Subcutaneous abdominal adipose tissue (tissue), 5 donors: ENCODE results near the gene NDUFC2.
"Not testable (repeated sequence)": the region's sequence is repeated elsewhere in the genome, so short reads cannot be mapped to it uniquely, and the experiment has no call there.

ENCODE experiments used
- H3K27ac ChIP-seq: one replicate; pipeline ENCODE4 v1.7.0; 2013; ENCODE audit warnings: low read depth, mild to moderate bottlenecking, inconsistent platforms, low read length, moderate library complexity
- H3K27me3 ChIP-seq, 5 donors: one replicate each; pipeline ENCODE4 v1.7.0; 2013; ENCODE audit warnings: low read length in 5 of 5, inconsistent platforms in 1 of 5; ENCODE audit not compliant: control insufficient read depth in 5 of 5, insufficient read depth in 4 of 5
- H3K36me3 ChIP-seq, 5 donors: one replicate each; pipeline ENCODE4 v1.7.0; 2013; ENCODE audit warnings: low read length in 5 of 5; ENCODE audit not compliant: control insufficient read depth in 5 of 5, insufficient read depth in 5 of 5
- H3K4me1 ChIP-seq, 5 donors: one replicate each; pipeline ENCODE4 v1.7.0; 2013; ENCODE audit warnings: low read length in 5 of 5, mild to moderate bottlenecking in 3 of 5, moderate library complexity in 1 of 5; ENCODE audit not compliant: control insufficient read depth in 5 of 5, insufficient read depth in 5 of 5
- H3K4me3 ChIP-seq, 5 donors: one replicate each; pipeline ENCODE4 v1.7.0; 2013; ENCODE audit warnings: low read length in 5 of 5, low read depth in 1 of 5
- H3K9ac ChIP-seq, 5 donors: one replicate each; pipeline ENCODE4 v1.7.0; 2013; ENCODE audit warnings: low read length in 5 of 5, mild to moderate bottlenecking in 4 of 5, moderate library complexity in 3 of 5
- H3K9me3 ChIP-seq, 5 donors: one replicate each; pipeline ENCODE4 v1.7.0; 2013; ENCODE audit warnings: low read length in 5 of 5; ENCODE audit not compliant: control insufficient read depth in 5 of 5
- donor health status: healthy.
- donor health status: healthy.
- donor health status: healthy.
- donor health status: healthy.
- donor health status: healthy.

The NDUFC2 gene

GRCh38 chr11:78080084-78080817, 589 bp upstream of the NDUFC2 start:
- peak overlapping the region; percentile 79 to 98 (median 92) for H3K9ac ChIP-seq
- H3K9me3 ChIP-seq, result no peaks in the 10 kb centered on the region
- peak overlapping the region; percentile 67 to 98 (median 88) for H3K4me3 ChIP-seq
- H3K27ac ChIP-seq, result peak overlapping the region; percentile 94
- no peaks in the 10 kb centered on the region for H3K27me3 ChIP-seq
- H3K36me3 ChIP-seq, result no peaks in the 10 kb centered on the region
- H3K4me1 ChIP-seq, result peaks cover 9 to 44% (median 41%) of the 10 kb centered on the region in 5 donors

GRCh38 chr11:78078218-78079167, 1.2 kb downstream of the NDUFC2 start:
- H3K9me3 ChIP-seq, result no peaks in the 10 kb centered on the region
- H3K4me1 ChIP-seq, result peaks cover 9 to 49% (median 43%) of the 10 kb centered on the region in 5 donors
- no peaks in the 10 kb centered on the region for H3K36me3 ChIP-seq
- H3K27me3 ChIP-seq, result no peaks in the 10 kb centered on the region
- H3K27ac ChIP-seq, result peak overlapping the region; percentile 94
- H3K4me3 ChIP-seq, result peak overlapping the region; percentile 67 to 98 (median 88)
- peak overlapping the region; percentile 79 to 98 (median 92) for H3K9ac ChIP-seq

- Histone ChIP-seq H3K4me3 (peak overlapping the region; percentile 67 to 98 (median 88)), H3K9ac (peak overlapping the region; percentile 44 to 98 (median 92)), H3K4me1 (peaks cover 9 to 49% (median 43%) of the 10 kb centered on the region in 5 donors)
- H3K27me3 ChIP-seq, H3K9me3 ChIP-seq, H3K36me3 ChIP-seq, H3K27ac ChIP-seq: not testable (repeated sequence)
Observed at GRCh38 chr11:78077592-78077991, 2.1 kb downstream of the NDUFC2 start.

- peak overlapping the region in 2 of 5 donors; percentile 29 to 67 for H3K4me3 ChIP-seq
- peak overlapping the region in 1 of 5 donors; percentile 43 for H3K9ac ChIP-seq
- no peak overlapping the region for H3K27ac ChIP-seq
- peaks cover 3 to 9% (median 6%) of the 10 kb centered on the region in 5 donors for H3K36me3 ChIP-seq
- H3K27me3 ChIP-seq, result no peaks in the 10 kb centered on the region
- peaks cover 9 to 49% (median 43%) of the 10 kb centered on the region in 5 donors for H3K4me1 ChIP-seq
- no peaks in the 10 kb centered on the region for H3K9me3 ChIP-seq
Observed at GRCh38 chr11:78076733-78077403, 2.8 kb downstream of the NDUFC2 start.

GRCh38 chr11:78074756-78075155, 4.9 kb downstream of the NDUFC2 start:
- Histone ChIP-seq H3K36me3 (peaks cover 9 to 25% (median 17%) of the 10 kb centered on the region in 5 donors), H3K9ac (no peak overlapping the region), H3K27ac (no peak overlapping the region), H3K27me3 (no peaks in the 10 kb centered on the region), H3K4me3 (no peak overlapping the region), H3K9me3 (no peaks in the 10 kb centered on the region), H3K4me1 (peaks cover 9 to 52% (median 37%) of the 10 kb centered on the region in 5 donors)

DNA sequence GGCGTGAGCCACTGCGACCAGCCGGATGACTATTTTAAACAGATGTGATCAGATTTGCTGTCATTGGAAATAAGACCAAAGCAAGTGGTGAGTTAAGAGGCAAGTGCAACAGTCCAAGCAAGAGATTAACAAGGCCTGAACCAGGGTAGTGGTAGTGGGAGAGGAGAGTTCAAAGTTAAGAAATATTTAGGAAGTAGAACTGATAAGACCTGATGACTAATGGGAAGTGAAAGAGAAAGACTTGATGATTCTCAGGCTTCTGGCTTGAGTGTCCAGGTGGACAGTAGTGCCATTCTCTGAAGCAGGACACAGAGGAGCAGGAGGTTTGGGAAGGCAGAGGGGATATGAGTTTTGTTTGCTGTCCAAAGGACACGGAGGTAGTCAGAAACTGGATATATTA, 7.2 kb downstream of the NDUFC2 start:
- H3K36me3 ChIP-seq, result peaks cover 18 to 41% (median 31%) of the 10 kb centered on the region in 5 donors

GRCh38 chr11:78071717-78072116, 7.9 kb downstream of the NDUFC2 start:
- no peak overlapping the region for H3K4me3 ChIP-seq
- H3K9ac ChIP-seq, result no peak overlapping the region
- peaks cover 1 to 42% (median 13%) of the 10 kb centered on the region in 5 donors for H3K4me1 ChIP-seq
- peaks cover 18 to 44% (median 34%) of the 10 kb centered on the region in 5 donors for H3K36me3 ChIP-seq
- no peaks in the 10 kb centered on the region for H3K9me3 ChIP-seq
- no peaks in the 10 kb centered on the region for H3K27me3 ChIP-seq
- H3K27ac ChIP-seq, result no peak overlapping the region

More for the DNA sequence above, 7.2 kb downstream of the NDUFC2 start:
- Histone ChIP-seq H3K4me1 (peaks cover 1 to 47% (median 20%) of the 10 kb centered on the region in 5 donors), H3K4me3 (no peak overlapping the region), H3K27me3 (no peaks in the 10 kb centered on the region), H3K9me3 (no peaks in the 10 kb centered on the region), H3K9ac (no peak overlapping the region), H3K27ac (no peak overlapping the region)

DNA sequence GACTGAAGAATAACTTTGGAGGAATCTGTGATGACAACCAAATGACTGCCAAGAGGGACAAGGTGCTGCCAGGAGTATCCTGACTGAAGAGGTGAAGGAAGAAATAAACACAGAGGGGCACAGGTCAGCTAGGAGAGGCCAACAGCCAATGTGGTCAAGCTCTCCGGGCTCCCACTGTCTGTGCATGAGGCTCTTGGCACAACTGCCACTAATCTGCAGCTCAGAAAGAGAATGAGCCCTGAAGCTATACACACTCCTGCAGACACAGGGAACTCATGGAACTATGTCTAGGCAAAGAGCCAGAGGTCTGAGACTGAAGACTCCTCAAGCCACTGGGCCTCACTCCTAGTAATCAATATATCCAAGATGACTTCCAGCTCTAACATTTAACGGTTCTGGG, 9.0 kb downstream of the NDUFC2 start:
- Histone ChIP-seq H3K4me3 (no peak overlapping the region), H3K9me3 (no peaks in the 10 kb centered on the region), H3K27me3 (no peaks in the 10 kb centered on the region), H3K4me1 (peaks cover 0 to 35% (median 7%) of the 10 kb centered on the region in 5 donors), H3K27ac (no peak overlapping the region), H3K9ac (no peak overlapping the region), H3K36me3 (peaks cover 18 to 44% (median 34%) of the 10 kb centered on the region in 5 donors)

DNA sequence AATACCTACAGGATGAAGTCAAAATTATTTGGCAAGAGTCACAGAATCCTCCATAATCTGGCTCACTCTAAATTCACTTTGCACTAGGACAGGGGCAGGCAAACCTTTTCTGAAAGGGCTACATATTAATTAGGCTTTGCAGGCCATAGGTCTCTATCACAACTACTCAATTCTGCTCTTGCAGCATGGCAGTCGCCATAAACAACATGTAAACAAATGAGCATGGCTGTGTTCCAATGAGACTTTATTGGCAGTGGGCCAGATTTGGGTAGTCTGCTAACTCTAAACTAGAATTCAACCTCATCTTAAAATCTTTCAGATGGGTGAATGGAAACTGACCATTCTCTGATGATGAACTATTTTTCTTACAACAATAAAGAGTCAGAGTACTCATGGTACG, 10.2 kb downstream of the NDUFC2 start:
- Histone ChIP-seq H3K27ac (peak overlapping the region; percentile 59), H3K27me3 (no peaks in the 10 kb centered on the region), H3K36me3 (peaks cover 18 to 44% (median 34%) of the 10 kb centered on the region in 5 donors), H3K4me3 (no peak overlapping the region), H3K9me3 (no peaks in the 10 kb centered on the region), H3K9ac (no peak overlapping the region), H3K4me1 (peaks cover 0 to 33% (median 5%) of the 10 kb centered on the region in 5 donors)
